HL-60 (cell line): ENCODE measurements around the gene ARHGAP10.

Experiments used
- DNase-seq, 2 experiments: peaks; one replicate each; pipeline ENCODE4 v3.0.0-alpha.2; 2010 to 2020; ENCODE audit warnings: low read depth in 1 of 2, low spot score in 1 of 2
- H3K27ac ChIP-seq: fragments of 250-450 bp; sonication (Bioruptor Pico); replicated peaks from 2 replicates; pipeline ENCODE4 v1.5.1; 2020; ENCODE audit warnings: mild to moderate bottlenecking, moderate library complexity
- H3K27me3 ChIP-seq: fragments of 250-450 bp; sonication (Bioruptor Pico); 2 replicates; pipeline ENCODE4 v1.5.1; 2021; ENCODE audit warnings: mild to moderate bottlenecking, moderate library complexity; ENCODE audit not compliant: insufficient read depth, poor library complexity, severe bottlenecking
- H3K4me3 ChIP-seq: replicated peaks from 2 replicates; pipeline ENCODE4 v1.5.1; 2011; ENCODE audit warnings: mild to moderate bottlenecking, control low read depth, low read length; ENCODE audit not compliant: insufficient read depth
- GABPA ChIP-seq: IDR thresholded peaks from 2 replicates; pipeline ENCODE4 v1.6.1; 2012; ENCODE audit warnings: low read depth
- POLR2AphosphoS5 ChIP-seq: IDR thresholded peaks from 2 replicates; pipeline ENCODE4 v1.6.1; 2012; ENCODE audit warnings: low read depth
- SPI1 ChIP-seq: IDR thresholded peaks from 2 replicates; pipeline ENCODE4 v1.6.1; 2012; ENCODE audit warnings: low read depth, mild to moderate bottlenecking, borderline replicate concordance
- TF ChIP-seq, protein P1 (sequence below): IDR thresholded peaks from one replicate; pipeline ENCODE4 v1.5.1; 2011; ENCODE audit warnings: low read length, control low read depth, inconsistent platforms; ENCODE audit not compliant: insufficient read depth
- TF ChIP-seq, protein P2 (sequence below): IDR thresholded peaks from 2 replicates; pipeline ENCODE4 v1.6.1; 2012; ENCODE audit warnings: low read depth; ENCODE audit not compliant: insufficient replicate concordance

Gene ARHGAP10

GRCh38 chr4:147709999-147710398, 21.9 kb upstream of the ARHGAP10 start:
- Histone ChIP-seq H3K4me3 (no peak overlapping the region), H3K27ac (no peak overlapping the region), H3K27me3 (no peaks in the 10 kb centered on the region)
- no peak for TF ChIP-seq GABPA
- no peak for TF ChIP-seq SPI1
- TF ChIP-seq POLR2AphosphoS5 = no peak
- TF ChIP-seq, protein P1, sequence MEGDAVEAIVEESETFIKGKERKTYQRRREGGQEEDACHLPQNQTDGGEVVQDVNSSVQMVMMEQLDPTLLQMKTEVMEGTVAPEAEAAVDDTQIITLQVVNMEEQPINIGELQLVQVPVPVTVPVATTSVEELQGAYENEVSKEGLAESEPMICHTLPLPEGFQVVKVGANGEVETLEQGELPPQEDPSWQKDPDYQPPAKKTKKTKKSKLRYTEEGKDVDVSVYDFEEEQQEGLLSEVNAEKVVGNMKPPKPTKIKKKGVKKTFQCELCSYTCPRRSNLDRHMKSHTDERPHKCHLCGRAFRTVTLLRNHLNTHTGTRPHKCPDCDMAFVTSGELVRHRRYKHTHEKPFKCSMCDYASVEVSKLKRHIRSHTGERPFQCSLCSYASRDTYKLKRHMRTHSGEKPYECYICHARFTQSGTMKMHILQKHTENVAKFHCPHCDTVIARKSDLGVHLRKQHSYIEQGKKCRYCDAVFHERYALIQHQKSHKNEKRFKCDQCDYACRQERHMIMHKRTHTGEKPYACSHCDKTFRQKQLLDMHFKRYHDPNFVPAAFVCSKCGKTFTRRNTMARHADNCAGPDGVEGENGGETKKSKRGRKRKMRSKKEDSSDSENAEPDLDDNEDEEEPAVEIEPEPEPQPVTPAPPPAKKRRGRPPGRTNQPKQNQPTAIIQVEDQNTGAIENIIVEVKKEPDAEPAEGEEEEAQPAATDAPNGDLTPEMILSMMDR = no peak
- TF ChIP-seq, protein P2, sequence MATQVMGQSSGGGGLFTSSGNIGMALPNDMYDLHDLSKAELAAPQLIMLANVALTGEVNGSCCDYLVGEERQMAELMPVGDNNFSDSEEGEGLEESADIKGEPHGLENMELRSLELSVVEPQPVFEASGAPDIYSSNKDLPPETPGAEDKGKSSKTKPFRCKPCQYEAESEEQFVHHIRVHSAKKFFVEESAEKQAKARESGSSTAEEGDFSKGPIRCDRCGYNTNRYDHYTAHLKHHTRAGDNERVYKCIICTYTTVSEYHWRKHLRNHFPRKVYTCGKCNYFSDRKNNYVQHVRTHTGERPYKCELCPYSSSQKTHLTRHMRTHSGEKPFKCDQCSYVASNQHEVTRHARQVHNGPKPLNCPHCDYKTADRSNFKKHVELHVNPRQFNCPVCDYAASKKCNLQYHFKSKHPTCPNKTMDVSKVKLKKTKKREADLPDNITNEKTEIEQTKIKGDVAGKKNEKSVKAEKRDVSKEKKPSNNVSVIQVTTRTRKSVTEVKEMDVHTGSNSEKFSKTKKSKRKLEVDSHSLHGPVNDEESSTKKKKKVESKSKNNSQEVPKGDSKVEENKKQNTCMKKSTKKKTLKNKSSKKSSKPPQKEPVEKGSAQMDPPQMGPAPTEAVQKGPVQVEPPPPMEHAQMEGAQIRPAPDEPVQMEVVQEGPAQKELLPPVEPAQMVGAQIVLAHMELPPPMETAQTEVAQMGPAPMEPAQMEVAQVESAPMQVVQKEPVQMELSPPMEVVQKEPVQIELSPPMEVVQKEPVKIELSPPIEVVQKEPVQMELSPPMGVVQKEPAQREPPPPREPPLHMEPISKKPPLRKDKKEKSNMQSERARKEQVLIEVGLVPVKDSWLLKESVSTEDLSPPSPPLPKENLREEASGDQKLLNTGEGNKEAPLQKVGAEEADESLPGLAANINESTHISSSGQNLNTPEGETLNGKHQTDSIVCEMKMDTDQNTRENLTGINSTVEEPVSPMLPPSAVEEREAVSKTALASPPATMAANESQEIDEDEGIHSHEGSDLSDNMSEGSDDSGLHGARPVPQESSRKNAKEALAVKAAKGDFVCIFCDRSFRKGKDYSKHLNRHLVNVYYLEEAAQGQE = no peak
- no peak for DNase-seq

DNA sequence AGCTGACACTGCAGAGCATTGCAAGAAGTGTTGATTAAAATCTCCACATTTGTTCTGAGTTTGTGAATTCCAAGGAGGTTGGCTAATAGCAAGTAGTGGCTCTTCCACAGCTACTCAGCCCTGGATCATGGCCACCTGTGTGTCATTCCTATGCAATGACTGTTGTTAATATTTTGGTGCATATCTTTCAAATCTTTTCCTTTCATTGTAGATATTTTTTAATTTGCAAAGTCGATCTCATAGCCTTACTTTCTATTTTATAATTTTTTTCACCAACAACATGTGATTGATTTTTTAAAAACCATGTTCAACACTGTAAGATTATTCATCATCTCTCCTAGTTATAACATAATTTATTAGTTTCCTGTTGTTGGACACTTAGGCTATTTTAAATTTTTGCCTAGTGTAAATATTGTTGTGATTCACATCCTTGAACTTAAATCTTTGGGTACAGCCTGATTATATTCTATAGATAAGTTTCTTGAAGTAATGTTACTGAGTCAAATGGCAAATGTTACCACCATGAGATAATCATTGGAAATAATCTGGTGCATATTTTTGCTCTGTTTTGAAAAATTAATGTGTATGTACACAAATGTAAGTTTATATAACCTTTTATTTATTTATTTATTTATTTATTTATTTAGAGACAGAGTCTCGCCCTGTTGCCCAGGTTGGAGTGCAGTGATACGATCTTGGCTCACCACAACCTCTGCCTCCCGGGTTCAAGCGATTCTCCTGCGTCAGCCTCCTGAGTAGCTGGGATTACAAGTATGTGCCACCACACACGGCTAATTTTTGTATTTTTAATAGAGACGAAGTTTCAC, 17.1 kb upstream of the ARHGAP10 start:
- no peak overlapping the region for H3K27ac ChIP-seq
- TF ChIP-seq POLR2AphosphoS5 (no peak), GABPA (no peak), SPI1 (no peak)
- TF ChIP-seq, protein P1 = no peak
- TF ChIP-seq, protein P2 = no peak
- no peak overlapping the region for H3K4me3 ChIP-seq
- no peaks in the 10 kb centered on the region for H3K27me3 ChIP-seq
- DNase-seq = no peak

GRCh38 chr4:147717878-147718277, 14.0 kb upstream of the ARHGAP10 start:
- no peak for DNase-seq
- Histone ChIP-seq H3K4me3 (no peak overlapping the region), H3K27me3 (no peaks in the 10 kb centered on the region), H3K27ac (no peak overlapping the region)
- TF ChIP-seq, protein P2 = no peak
- TF ChIP-seq, protein P1 = no peak
- TF ChIP-seq SPI1 (no peak), POLR2AphosphoS5 (no peak), GABPA (no peak)
